NCI-H1930 (cell line): ENCODE data around the gene SPTBN5.
"Not testable (repeated sequence)": the region's sequence is repeated elsewhere in the genome, so short reads cannot be mapped to it uniquely, and the experiment has no call there.

Source experiments
- DNase-seq, 2 experiments: peaks; one replicate each; lab custom pipeline; 2025; lab: John Stamatoyannopoulos, UW

SPTBN5 gene

GRCh38 chr15:41844814-41845213 lies 49.0 kb downstream of the SPTBN5 start:
- no peak for DNase-seq

GRCh38 chr15:41843571-41843970 lies 50.3 kb downstream of the SPTBN5 start:
- DNase-seq: no peak

- no peak for DNase-seq
Observed at GRCh38 chr15:41842229-41842628, 51.6 kb downstream of the SPTBN5 start.

GRCh38 chr15:41841131-41841530 lies 52.7 kb downstream of the SPTBN5 start:
- DNase-seq: no peak

- DNase-seq: no peak
Observed at GRCh38 chr15:41840673-41841072, 53.2 kb downstream of the SPTBN5 start.

- DNase-seq: no peak
Observed at GRCh38 chr15:41839781-41840491, 53.9 kb downstream of the SPTBN5 start.

- DNase-seq: no peak
Observed at GRCh38 chr15:41838400-41838897, 55.4 kb downstream of the SPTBN5 start, which contains the start of gene PLA2G4B. TSS of gene PLA2G4B (plus strand) at chr15:41838847. CDS start at chr15:41838914, 67 bp downstream.

- DNase-seq: no peak
Observed at GRCh38 chr15:41836713-41837454, 57.0 kb downstream of the SPTBN5 start.

- DNase-seq: no peak
Observed at GRCh38 chr15:41836073-41836472, 57.8 kb downstream of the SPTBN5 start.

- no peak for DNase-seq
Observed at GRCh38 chr15:41834096-41834495, 59.8 kb downstream of the SPTBN5 start.

GRCh38 chr15:41832875-41833274 lies 61.0 kb downstream of the SPTBN5 start:
- no peak for DNase-seq

- no peak for DNase-seq
Observed at GRCh38 chr15:41832208-41832607, 61.6 kb downstream of the SPTBN5 start.

- not testable (repeated sequence) for DNase-seq
Observed at GRCh38 chr15:41831291-41831690, 62.6 kb downstream of the SPTBN5 start.

GRCh38 chr15:41829959-41830646 lies 63.8 kb downstream of the SPTBN5 start:
- no peak for DNase-seq

- DNase-seq: no peak
Observed at GRCh38 chr15:41828807-41829141, 65.1 kb downstream of the SPTBN5 start.

GRCh38 chr15:41827880-41828806 lies 65.7 kb downstream of the SPTBN5 start, which contains the start of gene JMJD7:
TSS of gene JMJD7 (plus strand) at chr15:41828092. CDS start at chr15:41828125, 33 bp downstream.
- DNase-seq: peak; percentile 40 to 73

- no peak for DNase-seq
Observed at GRCh38 chr15:41827290-41827879, 66.5 kb downstream of the SPTBN5 start.

GRCh38 chr15:41825572-41826535 lies 68.0 kb downstream of the SPTBN5 start:
- DNase-seq: no peak

- DNase-seq: no peak
Observed at GRCh38 chr15:41825145-41825544, 68.7 kb downstream of the SPTBN5 start.
